ENCODE data around the gene ENAH.

ENAH gene

GRCh38 chr1:225613006-225613405 is 39.9 kb downstream of the ENAH start:
- no peaks in the 10 kb centered on the region for H3K9me3 Mint-ChIP-seq
- DNase-seq = no peak
- H3K4me3 Mint-ChIP-seq = no peak overlapping the region
- H3K27ac Mint-ChIP-seq = no peak overlapping the region
- H3K36me3 Mint-ChIP-seq = no peaks in the 10 kb centered on the region
- H3K27me3 Mint-ChIP-seq = peaks cover 4% of the 10 kb centered on the region
- CTCF ChIA-PET = no interaction called here
- no peaks in the 10 kb centered on the region for H3K4me1 Mint-ChIP-seq

- no peaks in the 10 kb centered on the region for H3K4me1 Mint-ChIP-seq
Measured at GRCh38 chr1:225612287-225612686, 40.6 kb downstream of the ENAH start.

DNA sequence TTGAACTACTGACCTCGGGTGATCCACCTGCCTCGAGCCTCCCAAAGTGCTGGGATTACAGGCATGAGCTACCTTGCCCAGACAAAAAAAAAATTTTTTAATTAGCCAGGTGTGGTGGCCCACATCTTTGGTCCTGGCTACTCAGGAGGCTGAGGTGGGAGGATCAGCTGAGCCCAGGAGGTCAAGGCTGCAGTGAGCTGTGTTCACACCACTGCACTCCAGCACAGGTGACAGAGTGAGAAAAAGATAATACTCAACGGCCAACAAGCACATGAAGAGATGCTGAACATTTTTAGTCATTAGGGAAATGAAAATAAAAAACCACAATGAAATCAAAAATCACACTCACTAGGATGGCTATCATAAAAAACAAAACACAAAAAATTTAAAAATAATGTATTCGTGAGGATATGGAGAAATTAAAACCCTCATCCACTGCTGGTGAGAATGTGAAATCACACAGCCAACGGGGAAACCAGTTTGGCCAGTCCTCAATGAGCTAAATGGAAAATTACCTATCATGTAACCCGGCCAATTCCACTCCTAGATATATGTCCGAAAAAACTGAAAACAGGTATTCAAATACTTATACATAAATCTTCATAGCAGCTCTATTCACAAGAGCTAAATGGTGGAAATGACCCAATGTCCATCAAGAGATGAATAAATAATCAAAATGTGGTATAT is 41.2 kb downstream of the ENAH start:
- Mint-ChIP-seq H3K4me1 (no peaks in the 10 kb centered on the region), H3K27me3 (peaks cover 4% of the 10 kb centered on the region), H3K9me3 (no peaks in the 10 kb centered on the region), H3K27ac (no peak overlapping the region), H3K36me3 (no peaks in the 10 kb centered on the region), H3K4me3 (no peak overlapping the region)
- CTCF ChIA-PET = no interaction called here
- DNase-seq = no peak

More at GRCh38 chr1:225612287-225612686, 40.6 kb downstream of the ENAH start:
- no peak for DNase-seq
- CTCF ChIA-PET = no interaction called here
- H3K27me3 Mint-ChIP-seq = peaks cover 4% of the 10 kb centered on the region
- H3K9me3 Mint-ChIP-seq = no peaks in the 10 kb centered on the region
- no peaks in the 10 kb centered on the region for H3K36me3 Mint-ChIP-seq
- H3K27ac Mint-ChIP-seq = no peak overlapping the region
- H3K4me3 Mint-ChIP-seq = no peak overlapping the region

- peaks cover 4% of the 10 kb centered on the region for H3K27me3 Mint-ChIP-seq
- H3K4me1 Mint-ChIP-seq = no peaks in the 10 kb centered on the region
- H3K9me3 Mint-ChIP-seq = no peaks in the 10 kb centered on the region
- CTCF ChIA-PET = no interaction called here
- no peaks in the 10 kb centered on the region for H3K36me3 Mint-ChIP-seq
- DNase-seq = no peak
- no peak overlapping the region for H3K27ac Mint-ChIP-seq
- no peak overlapping the region for H3K4me3 Mint-ChIP-seq
Measured at GRCh38 chr1:225610539-225610938, 42.4 kb downstream of the ENAH start.

DNA sequence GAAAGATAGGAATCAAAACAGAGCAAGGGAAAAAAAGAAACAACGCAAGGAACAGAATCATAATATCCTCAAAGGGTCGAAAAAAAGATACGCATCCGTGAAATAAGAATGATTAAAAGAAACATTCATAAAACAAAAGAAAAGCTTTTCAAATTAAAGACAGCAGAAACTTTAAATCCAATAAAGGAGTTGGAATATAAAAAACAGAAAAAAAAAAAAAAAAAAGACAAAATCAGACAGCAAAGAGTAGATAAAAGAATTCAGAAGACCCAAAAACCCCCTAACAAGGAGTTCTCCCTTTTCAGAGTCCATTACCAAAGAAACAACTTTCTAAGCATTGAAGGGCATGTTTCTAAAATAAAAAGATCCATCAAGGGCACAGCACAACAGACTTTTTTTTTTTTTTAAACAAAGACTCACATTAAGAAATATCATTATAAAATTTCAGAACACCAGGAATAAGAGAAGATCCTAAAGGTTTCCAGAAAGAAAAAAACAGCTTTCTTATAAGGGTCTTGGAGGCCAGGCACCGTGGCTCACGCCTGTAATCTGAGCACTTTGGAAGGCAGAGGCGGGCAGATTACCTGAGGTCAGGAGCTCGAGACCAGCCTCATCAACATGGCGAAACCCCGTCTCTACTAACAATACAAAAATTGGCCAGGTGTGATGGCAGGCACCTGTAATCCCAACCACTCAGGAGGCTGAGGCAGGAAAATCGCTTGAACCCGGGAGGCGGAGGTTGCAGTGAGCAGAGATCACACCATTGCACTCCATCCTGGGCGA is 44.7 kb downstream of the ENAH start:
- no peaks in the 10 kb centered on the region for H3K9me3 Mint-ChIP-seq
- H3K27ac Mint-ChIP-seq = no peak overlapping the region
- no peak for DNase-seq
- H3K4me3 Mint-ChIP-seq = no peak overlapping the region
- H3K27me3 Mint-ChIP-seq = peaks cover 4% of the 10 kb centered on the region
- H3K4me1 Mint-ChIP-seq = no peaks in the 10 kb centered on the region
- H3K36me3 Mint-ChIP-seq = no peaks in the 10 kb centered on the region
- CTCF ChIA-PET = no interaction called here

- DNase-seq = no peak
- Mint-ChIP-seq H3K27ac (no peak overlapping the region), H3K4me3 (no peak overlapping the region), H3K27me3 (no peaks in the 10 kb centered on the region), H3K4me1 (no peaks in the 10 kb centered on the region), H3K9me3 (no peaks in the 10 kb centered on the region), H3K36me3 (no peaks in the 10 kb centered on the region)
- CTCF ChIA-PET = no interaction called here
Measured at GRCh38 chr1:225607355-225607754, 45.6 kb downstream of the ENAH start.

DNA sequence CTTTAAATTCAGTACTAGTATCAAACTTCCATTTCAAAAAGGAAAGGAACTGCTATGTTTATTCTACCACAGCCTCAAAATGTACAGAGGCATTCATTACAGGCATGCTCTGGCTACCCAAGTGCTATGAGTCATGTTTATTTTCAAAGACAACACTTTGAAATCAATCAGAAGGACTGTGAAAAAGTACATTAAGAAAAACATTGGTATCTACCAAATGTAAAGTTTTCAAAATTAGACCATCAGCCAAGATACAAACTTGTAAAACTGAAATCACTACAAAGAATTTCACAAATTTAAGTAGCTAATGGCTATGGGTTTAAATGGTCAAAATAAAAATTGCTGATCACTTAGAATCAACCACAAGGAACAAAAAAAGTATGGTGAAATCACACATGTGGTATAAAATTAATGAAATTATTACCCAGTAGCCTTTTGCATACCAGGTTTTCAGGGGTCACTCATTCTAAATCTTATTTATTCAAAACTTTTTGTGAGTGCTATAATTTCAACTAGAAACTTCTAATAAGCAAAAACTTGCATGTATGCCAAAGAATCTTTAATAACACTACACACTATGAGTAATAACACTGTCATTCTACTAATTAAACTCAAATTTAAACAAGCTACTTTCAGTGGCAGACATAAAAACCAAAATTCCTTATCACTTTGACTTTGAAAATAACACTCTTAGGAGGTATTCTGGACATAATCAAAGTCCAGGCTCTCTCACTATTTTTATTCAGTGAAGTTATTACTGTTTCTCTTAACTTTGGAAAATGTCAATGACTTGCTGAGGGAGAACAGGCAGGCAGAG is 49.2 kb downstream of the ENAH start:
- Mint-ChIP-seq H3K9me3 (no peaks in the 10 kb centered on the region), H3K4me3 (no peak overlapping the region), H3K27me3 (no peaks in the 10 kb centered on the region), H3K36me3 (no peaks in the 10 kb centered on the region), H3K4me1 (no peaks in the 10 kb centered on the region), H3K27ac (no peak overlapping the region)
- CTCF ChIA-PET = interaction anchor here (1.1 kb wide), 1 partner anchor 10 kb away, joined by 3 read pairs; no protein-coding TSS in a partner anchor
- no peak for DNase-seq

DNA sequence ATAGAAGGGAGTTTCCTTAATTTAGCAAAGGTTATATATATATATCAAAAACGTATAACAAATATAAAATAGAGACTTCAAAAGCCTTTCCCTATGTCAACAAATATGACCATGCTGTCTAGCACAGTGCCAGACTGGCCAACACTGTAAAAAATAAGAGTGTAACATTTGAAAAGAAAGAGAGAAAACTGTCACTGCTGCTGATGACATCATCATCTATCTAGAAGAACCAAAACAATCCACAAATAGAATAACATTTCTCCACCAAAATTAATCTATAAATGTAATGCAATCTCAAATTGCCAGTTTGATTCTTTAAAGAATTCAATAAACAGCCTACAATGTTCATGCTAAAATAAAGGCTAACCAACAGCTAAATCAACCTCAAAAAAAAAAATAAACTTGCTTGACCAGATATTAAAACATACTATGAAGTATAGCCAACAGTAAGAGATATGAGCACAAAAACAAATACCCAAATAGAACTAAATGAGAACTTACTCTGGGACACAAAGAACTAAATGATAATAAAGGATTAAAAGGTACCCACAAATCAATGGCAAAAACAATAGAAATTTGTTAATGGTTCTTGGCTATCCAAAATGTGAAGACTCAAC is 50.2 kb downstream of the ENAH start:
- Mint-ChIP-seq H3K27me3 (no peaks in the 10 kb centered on the region), H3K9me3 (no peaks in the 10 kb centered on the region), H3K36me3 (no peaks in the 10 kb centered on the region), H3K4me3 (no peak overlapping the region), H3K4me1 (no peaks in the 10 kb centered on the region), H3K27ac (no peak overlapping the region)
- DNase-seq = no peak
- CTCF ChIA-PET = interaction anchor here (0.7 to 1.1 kb wide), 2 partner anchors 11 to 475 kb away, joined by 3 to 4 read pairs; no protein-coding TSS in a partner anchor

DNA sequence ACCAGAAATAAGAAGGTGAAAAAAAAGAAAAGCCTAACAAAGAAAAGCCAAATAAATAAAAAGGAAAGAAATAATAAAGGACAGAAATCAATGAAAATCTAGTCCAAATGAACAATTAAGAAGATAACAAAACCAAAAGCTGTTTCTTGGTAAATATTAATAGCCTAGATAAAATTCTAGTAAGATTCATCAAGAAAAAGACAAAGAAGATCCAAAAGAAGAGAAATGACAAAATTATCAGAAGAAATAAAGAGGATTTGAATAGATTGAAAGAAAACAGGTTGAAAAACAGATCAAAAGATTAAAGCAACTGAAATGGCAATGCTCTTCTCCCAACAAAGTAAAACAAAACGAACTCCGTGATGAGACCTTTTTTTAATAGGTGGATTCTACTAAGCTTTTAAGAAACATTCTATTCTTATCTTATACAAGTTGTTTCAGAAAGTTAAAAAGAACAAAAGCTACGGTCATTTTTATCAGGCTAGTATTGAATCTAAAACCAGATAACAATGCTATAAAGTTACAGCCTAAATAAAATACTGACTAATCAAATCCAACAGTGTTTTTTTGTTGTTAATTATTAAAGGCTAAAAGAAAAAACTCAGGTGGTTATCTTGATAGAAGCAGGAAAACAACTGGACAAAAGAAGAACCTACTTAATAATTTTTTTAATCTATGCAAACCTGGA is 50.9 kb downstream of the ENAH start:
- no peak for DNase-seq
- H3K4me1 Mint-ChIP-seq = no peaks in the 10 kb centered on the region
- no peak overlapping the region for H3K27ac Mint-ChIP-seq
- no peaks in the 10 kb centered on the region for H3K9me3 Mint-ChIP-seq
- CTCF ChIA-PET = no interaction called here
- no peaks in the 10 kb centered on the region for H3K27me3 Mint-ChIP-seq
- H3K4me3 Mint-ChIP-seq = no peak overlapping the region
- H3K36me3 Mint-ChIP-seq = no peaks in the 10 kb centered on the region

DNA sequence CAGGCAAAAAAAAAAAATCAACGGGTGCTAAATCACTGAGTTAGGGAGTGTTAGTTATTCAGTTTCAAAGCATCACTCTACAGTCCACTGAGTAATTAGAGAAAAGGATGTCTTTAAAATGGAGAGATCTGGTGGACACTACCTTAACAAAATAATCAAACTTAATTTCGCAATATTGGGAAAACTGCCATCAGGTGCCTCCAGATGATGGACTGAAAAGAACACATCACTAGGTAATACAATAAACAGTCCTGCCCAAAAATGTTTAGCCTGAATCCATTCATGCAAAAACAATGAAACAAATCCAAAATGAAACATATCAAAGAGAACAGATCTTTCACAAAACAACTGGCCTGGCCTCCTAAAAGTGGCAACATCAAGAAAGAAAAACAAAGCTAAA is 54.1 kb downstream of the ENAH start:
- Mint-ChIP-seq H3K4me3 (no peak overlapping the region), H3K36me3 (no peaks in the 10 kb centered on the region), H3K27ac (no peak overlapping the region), H3K27me3 (no peaks in the 10 kb centered on the region), H3K9me3 (no peaks in the 10 kb centered on the region), H3K4me1 (no peaks in the 10 kb centered on the region)
- CTCF ChIA-PET = no interaction called here
- DNase-seq = no peak

DNA sequence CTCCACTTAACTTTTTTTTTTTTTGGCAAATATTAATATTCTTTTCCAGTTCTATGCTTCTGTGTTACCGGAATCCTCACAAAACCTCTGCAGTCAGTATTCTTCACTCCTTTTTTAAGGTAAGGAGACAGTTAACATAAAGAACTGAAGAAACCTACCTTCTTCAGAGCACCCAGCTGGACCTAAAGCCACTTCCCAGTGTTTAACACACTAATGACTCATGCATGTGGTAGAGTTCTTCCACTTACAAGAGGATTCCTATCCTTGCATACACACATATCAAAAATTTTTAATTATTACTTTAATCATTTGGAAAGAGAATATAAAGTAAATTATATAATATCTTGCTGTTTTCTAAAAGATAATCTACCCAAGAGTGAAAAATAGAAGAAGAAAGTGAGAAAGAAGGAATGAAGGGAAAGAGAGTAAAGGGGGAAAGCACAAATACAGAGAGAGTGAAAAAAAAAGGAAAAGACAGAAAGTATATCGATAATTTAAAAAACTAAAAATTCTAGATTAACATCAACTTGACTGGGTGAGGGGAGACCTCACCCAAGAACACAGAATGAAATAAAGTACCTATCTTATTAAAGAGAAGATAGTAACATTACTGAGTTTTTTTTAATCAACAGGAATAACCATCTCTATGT is 54.9 kb downstream of the ENAH start:
- H3K4me3 Mint-ChIP-seq = no peak overlapping the region
- H3K36me3 Mint-ChIP-seq = no peaks in the 10 kb centered on the region
- no peak overlapping the region for H3K27ac Mint-ChIP-seq
- no peaks in the 10 kb centered on the region for H3K4me1 Mint-ChIP-seq
- no peak for DNase-seq
- H3K9me3 Mint-ChIP-seq = no peaks in the 10 kb centered on the region
- no peaks in the 10 kb centered on the region for H3K27me3 Mint-ChIP-seq
- CTCF ChIA-PET = no interaction called here

- H3K4me3 Mint-ChIP-seq = no peak overlapping the region
- DNase-seq = no peak
- H3K9me3 Mint-ChIP-seq = no peaks in the 10 kb centered on the region
- H3K36me3 Mint-ChIP-seq = no peaks in the 10 kb centered on the region
- H3K4me1 Mint-ChIP-seq = no peaks in the 10 kb centered on the region
- CTCF ChIA-PET = interaction anchor here (0.7 kb wide), 1 partner anchor 366 kb away, joined by 3 read pairs; no protein-coding TSS in a partner anchor
- no peaks in the 10 kb centered on the region for H3K27me3 Mint-ChIP-seq
- no peak overlapping the region for H3K27ac Mint-ChIP-seq
Measured at GRCh38 chr1:225596736-225597135, 56.2 kb downstream of the ENAH start.

DNA sequence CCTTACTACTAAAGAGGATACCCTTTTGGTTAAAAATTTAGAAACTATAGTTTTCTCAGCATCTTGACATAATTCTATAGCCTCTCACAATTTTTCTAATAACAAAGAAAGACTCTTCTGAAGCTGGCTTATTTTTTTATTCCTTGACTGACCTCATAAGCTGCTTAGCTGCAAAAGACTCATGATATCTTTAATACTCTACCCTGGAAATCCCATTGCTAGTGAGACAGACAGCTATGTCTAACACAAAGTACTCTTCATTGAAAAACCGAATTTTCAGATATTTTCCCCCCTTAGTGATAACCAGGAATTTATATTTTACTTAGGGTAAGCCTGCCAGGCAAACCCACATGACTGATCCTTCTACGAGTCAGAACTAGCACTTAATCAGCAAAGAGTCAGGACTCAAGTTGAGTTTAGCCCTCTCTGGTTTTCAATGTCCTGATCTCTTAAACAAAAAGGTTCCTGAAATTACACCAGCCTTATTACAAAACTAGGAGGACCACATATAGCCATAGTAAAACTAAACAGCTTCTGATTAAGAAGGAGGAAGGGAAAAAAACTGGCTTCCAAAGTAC is 56.9 kb downstream of the ENAH start:
- no peaks in the 10 kb centered on the region for H3K4me1 Mint-ChIP-seq
- H3K36me3 Mint-ChIP-seq = no peaks in the 10 kb centered on the region
- H3K27me3 Mint-ChIP-seq = no peaks in the 10 kb centered on the region
- H3K27ac Mint-ChIP-seq = no peak overlapping the region
- CTCF ChIA-PET = no interaction called here
- no peaks in the 10 kb centered on the region for H3K9me3 Mint-ChIP-seq
- no peak for DNase-seq
- H3K4me3 Mint-ChIP-seq = no peak overlapping the region

Measured in activated naive CD4-positive, alpha-beta T cell treated with anti-CD3 and anti-CD28 coated beads, Interleukin-2, amount 10 ng/mL, durations not matched to agents 7 days and 5 days (primary cell).